Prostate gland (tissue), 2 donors: ENCODE measurements around the gene P3H2. TPM values are rescaled to one million over a fixed set of nuclear protein-coding genes. Genes with fewer than 3 reads are reported as not detected.
"Not testable (repeated sequence)": the region's sequence is repeated elsewhere in the genome, so short reads cannot be mapped to it uniquely, and the experiment has no call there.

Experiments
- DNase-seq: peaks from one replicate; pipeline ENCODE4 v3.0.0-alpha.2; 2019; ENCODE audit warnings: low spot score
- H3K27ac ChIP-seq, 2 donors: fragments of 200-600 bp; sonication (generic); 2 replicates each; pipeline ENCODE4 v1.5.1; 2017 to 2019
- H3K27me3 ChIP-seq: fragments of 200-600 bp; sonication (generic); replicated peaks from 2 replicates; pipeline ENCODE4 v1.5.1; 2019; ENCODE audit not compliant: insufficient read depth
- H3K36me3 ChIP-seq, 2 donors: fragments of 200-600 bp; sonication (generic); 1 replicate in 1 of 2; 2 replicates in 1 of 2; pipeline versions ENCODE4 v1.5.1 to v1.8.1; 2017 to 2019
- H3K4me1 ChIP-seq: fragments of 200-600 bp; sonication (generic); replicated peaks from 2 replicates; pipeline ENCODE4 v1.5.1; 2019
- H3K4me3 ChIP-seq, 2 donors: fragments of 200-600 bp; sonication (generic); 2 replicates each; pipeline ENCODE4 v1.5.1; 2017 to 2019
- H3K9me3 ChIP-seq: fragments of 200-600 bp; sonication (generic); 2 replicates; pipeline ENCODE4 v1.5.1; 2017
- CTCF ChIP-seq, 4 experiments: fragments of 200-600 bp in 2 of 4; fragments of 450-650 bp in 2 of 4; sonication (generic) in 2 of 4; IDR thresholded peaks; 1 replicate in 3 of 4; 2 replicates in 1 of 4; pipeline ENCODE4 v1.5.1; 2016 to 2019; ENCODE audit warnings: antibody characterized with exemption in 4 of 4, mild to moderate bottlenecking in 2 of 4, moderate library complexity in 2 of 4
- POLR2A ChIP-seq: fragments of 450-650 bp; IDR thresholded peaks from one replicate; pipeline ENCODE4 v1.6.1; 2016; ENCODE audit warnings: antibody characterized with exemption, mild to moderate bottlenecking
- POLR2AphosphoS5 ChIP-seq: sonication (generic); formaldehyde crosslinking; IDR thresholded peaks from one replicate; pipeline ENCODE4 v1.6.1; 2017; ENCODE audit warnings: antibody characterized with exemption
- WGBS: methylation state at CpG from one replicate; pipeline ENCODE4 v1.1.5; 2018; 5-methylcytosine and 5-hydroxymethylcytosine counted together
- intact Hi-C: fragments of 100-400 bp; cut with DNase I; formaldehyde crosslinking; loops from one replicate; pipeline ENCODE4 v1.14.2; 2022
- total RNA-seq, 2 donors: library from RNA; depleted of rRNA; stranded (reverse); fragments of >200 nt; gene quantifications; one replicate each; pipeline ENCODE4 v1.1.0, GENCODE V29; 2016

The P3H2 gene
- total RNA-seq, 2 donors from 2014 or later: 20.6 to 82.8 TPM

GRCh38 chr3:190165253-190165652, 44.6 kb upstream of the P3H2 start:
- Histone ChIP-seq H3K4me3 (no peak overlapping the region), H3K9me3 (no peaks in the 10 kb centered on the region), H3K4me1 (no peaks in the 10 kb centered on the region), H3K27ac (no peak overlapping the region), H3K27me3 (no peaks in the 10 kb centered on the region), H3K36me3 (no peaks in the 10 kb centered on the region)
- TF ChIP-seq CTCF (IDR thresholded peaks at IDR 0.05) (no peak), POLR2A (no peak), POLR2AphosphoS5 (no peak)
- no peak for DNase-seq
- intact Hi-C loops: no loop called here

GRCh38 chr3:190162013-190162412, 41.3 kb upstream of the P3H2 start:
- H3K27ac ChIP-seq, H3K9me3 ChIP-seq, H3K36me3 ChIP-seq, H3K4me1 ChIP-seq, H3K4me3 ChIP-seq, DNase-seq, H3K27me3 ChIP-seq, intact Hi-C loops: not testable (repeated sequence)
- WGBS: 79% methylated on average over 8 of the region's 9 CpGs

- WGBS: 83% methylated on average over 5 of the region's 5 CpGs
- intact Hi-C loops: no loop called here
Observed at GRCh38 chr3:190159902-190160435, 39.3 kb upstream of the P3H2 start.

GRCh38 chr3:190158261-190158660, 37.6 kb upstream of the P3H2 start:
- 34% methylated on average over 2 of the region's 2 CpGs for WGBS
- no peaks in the 10 kb centered on the region for H3K27me3 ChIP-seq
- no peak for DNase-seq
- intact Hi-C loops: no loop called here
- H3K9me3 ChIP-seq: no peaks in the 10 kb centered on the region
- no peak overlapping the region for H3K4me3 ChIP-seq
- no peaks in the 10 kb centered on the region for H3K36me3 ChIP-seq
- TF ChIP-seq POLR2AphosphoS5 (no peak), POLR2A (no peak), CTCF (IDR thresholded peaks at IDR 0.05) (no peak)
- no peaks in the 10 kb centered on the region for H3K4me1 ChIP-seq
- no peak overlapping the region for H3K27ac ChIP-seq

More at GRCh38 chr3:190159902-190160435, 39.3 kb upstream of the P3H2 start:
- H3K4me3 ChIP-seq: no peak overlapping the region
- H3K9me3 ChIP-seq: no peaks in the 10 kb centered on the region
- DNase-seq: no peak
- H3K36me3 ChIP-seq: no peaks in the 10 kb centered on the region
- no peak for TF ChIP-seq POLR2A
- no peak for TF ChIP-seq POLR2AphosphoS5
- no peak for TF ChIP-seq CTCF (IDR thresholded peaks at IDR 0.05)
- H3K4me1 ChIP-seq: no peaks in the 10 kb centered on the region
- no peaks in the 10 kb centered on the region for H3K27me3 ChIP-seq
- H3K27ac ChIP-seq: no peak overlapping the region

GRCh38 chr3:190155752-190156151, 35.1 kb upstream of the P3H2 start:
- Histone ChIP-seq H3K27ac (no peak overlapping the region), H3K36me3 (no peaks in the 10 kb centered on the region), H3K4me1 (no peaks in the 10 kb centered on the region), H3K9me3 (no peaks in the 10 kb centered on the region), H3K4me3 (no peak overlapping the region), H3K27me3 (no peaks in the 10 kb centered on the region)
- intact Hi-C loops: no loop called here
- no peak for DNase-seq
- no peak for TF ChIP-seq POLR2AphosphoS5
- TF ChIP-seq POLR2A: no peak
- no peak for TF ChIP-seq CTCF (IDR thresholded peaks at IDR 0.05)
- WGBS: 32% methylated on average over 4 of the region's 4 CpGs
